Measurements from ENCODE around the gene LRRC2. TPM values are rescaled to one million over a fixed set of nuclear protein-coding genes. Genes with fewer than 3 reads are reported as not detected.

LRRC2 gene
- total RNA-seq, 4 donors from 2014 or later, result 0.62 to 2.0 (median 1.1) TPM; not detected in 1

GRCh38 chr3:46484388-46484787, 81.7 kb downstream of the LRRC2 start:
- no peaks in the 10 kb centered on the region for H3K9me3 ChIP-seq
- no peak overlapping the region for H3K4me3 ChIP-seq
- no peak overlapping the region for H3K27ac ChIP-seq
- TF ChIP-seq POLR2A (IDR thresholded peaks at IDR 0.05) (no peak), EP300 (IDR thresholded peaks at IDR 0.05) (no peak), POLR2AphosphoS5 (IDR thresholded peaks at IDR 0.05) (no peak)
- TF ChIP-seq, protein P1, sequence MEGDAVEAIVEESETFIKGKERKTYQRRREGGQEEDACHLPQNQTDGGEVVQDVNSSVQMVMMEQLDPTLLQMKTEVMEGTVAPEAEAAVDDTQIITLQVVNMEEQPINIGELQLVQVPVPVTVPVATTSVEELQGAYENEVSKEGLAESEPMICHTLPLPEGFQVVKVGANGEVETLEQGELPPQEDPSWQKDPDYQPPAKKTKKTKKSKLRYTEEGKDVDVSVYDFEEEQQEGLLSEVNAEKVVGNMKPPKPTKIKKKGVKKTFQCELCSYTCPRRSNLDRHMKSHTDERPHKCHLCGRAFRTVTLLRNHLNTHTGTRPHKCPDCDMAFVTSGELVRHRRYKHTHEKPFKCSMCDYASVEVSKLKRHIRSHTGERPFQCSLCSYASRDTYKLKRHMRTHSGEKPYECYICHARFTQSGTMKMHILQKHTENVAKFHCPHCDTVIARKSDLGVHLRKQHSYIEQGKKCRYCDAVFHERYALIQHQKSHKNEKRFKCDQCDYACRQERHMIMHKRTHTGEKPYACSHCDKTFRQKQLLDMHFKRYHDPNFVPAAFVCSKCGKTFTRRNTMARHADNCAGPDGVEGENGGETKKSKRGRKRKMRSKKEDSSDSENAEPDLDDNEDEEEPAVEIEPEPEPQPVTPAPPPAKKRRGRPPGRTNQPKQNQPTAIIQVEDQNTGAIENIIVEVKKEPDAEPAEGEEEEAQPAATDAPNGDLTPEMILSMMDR (IDR thresholded peaks at IDR 0.05), result no peak
- peaks cover 45% of the 10 kb centered on the region for H3K27me3 ChIP-seq
- no peaks in the 10 kb centered on the region for H3K36me3 ChIP-seq
- H3K4me1 ChIP-seq, result peaks cover 0 to 7% (median 4%) of the 10 kb centered on the region in 3 donors
- no peak for ATAC-seq
- WGBS, 2 donors (ENCODE audit: low coverage in 1 of 2), result no CpG with 5 or more reads among the region's 1 CpG

DNA sequence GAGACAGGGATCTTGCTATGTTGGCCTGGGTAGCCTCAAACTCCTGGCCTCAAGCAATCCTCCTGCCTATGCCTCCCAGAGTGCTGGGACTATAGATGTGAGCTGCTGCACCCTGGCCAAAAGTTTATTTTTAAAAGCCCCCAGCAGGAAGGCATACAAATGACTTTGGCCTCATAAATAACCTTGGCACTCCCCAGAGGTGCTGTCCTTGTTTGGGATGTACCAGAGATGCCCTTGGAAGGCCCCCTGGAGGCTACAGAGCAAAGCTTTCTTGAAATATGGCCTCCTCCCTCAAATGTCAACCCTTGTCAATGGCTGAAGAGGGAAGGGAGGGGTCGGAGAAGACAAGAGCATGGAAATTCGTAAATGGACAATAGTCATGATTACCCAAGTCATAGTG, 82.3 kb downstream of the LRRC2 start:
- no peak for ATAC-seq
- Histone ChIP-seq H3K4me3 (no peak overlapping the region), H3K36me3 (no peaks in the 10 kb centered on the region), H3K4me1 (peaks cover 0 to 4% (median 3%) of the 10 kb centered on the region in 3 donors), H3K9me3 (no peaks in the 10 kb centered on the region), H3K27ac (no peak overlapping the region), H3K27me3 (peaks cover 50% of the 10 kb centered on the region)
- 50 to 89% methylated on average over 2 of the region's 2 CpGs for WGBS, 2 donors (ENCODE audit: low coverage in 1 of 2)
- TF ChIP-seq POLR2A (IDR thresholded peaks at IDR 0.05) (no peak), POLR2AphosphoS5 (IDR thresholded peaks at IDR 0.05) (no peak), EP300 (IDR thresholded peaks at IDR 0.05) (no peak)
- TF ChIP-seq, protein P1 (IDR thresholded peaks at IDR 0.05), result no peak

- Histone ChIP-seq H3K27ac (no peak overlapping the region), H3K27me3 (peaks cover 50% of the 10 kb centered on the region), H3K9me3 (no peaks in the 10 kb centered on the region), H3K4me1 (no peaks in the 10 kb centered on the region), H3K4me3 (no peak overlapping the region), H3K36me3 (no peaks in the 10 kb centered on the region)
- ATAC-seq, result no peak
- WGBS, 2 donors (ENCODE audit: low coverage in 1 of 2), result 78 to 89% methylated on average over 1 of the region's 1 CpG
- TF ChIP-seq EP300 (IDR thresholded peaks at IDR 0.05) (no peak), POLR2A (IDR thresholded peaks at IDR 0.05) (no peak), POLR2AphosphoS5 (IDR thresholded peaks at IDR 0.05) (no peak)
- TF ChIP-seq, protein P1 (IDR thresholded peaks at IDR 0.05), result no peak
Measured at GRCh38 chr3:46482632-46483350, 83.3 kb downstream of the LRRC2 start.

DNA sequence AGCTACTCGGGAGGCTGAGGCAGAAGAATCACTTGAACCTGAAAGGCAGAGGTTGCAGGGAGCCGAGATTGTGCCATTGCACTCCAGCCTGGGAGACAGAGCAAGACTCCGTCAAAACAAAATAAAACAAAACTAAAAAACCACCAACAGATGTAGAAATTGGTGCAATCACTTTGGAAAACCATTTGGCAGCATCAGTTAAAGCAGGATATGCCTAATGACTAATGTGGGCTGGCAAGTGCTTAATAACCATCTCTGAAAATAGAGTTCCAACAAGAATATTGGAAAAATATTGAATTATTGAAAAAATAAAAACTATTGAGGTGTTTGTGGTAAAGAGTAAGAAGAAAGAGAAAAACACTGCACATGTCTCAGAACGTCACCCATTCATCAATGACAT, 84.5 kb downstream of the LRRC2 start:
- 75 to 81% methylated on average over 1 to 4 of the region's 4 CpGs for WGBS, 2 donors (ENCODE audit: low coverage in 1 of 2)
- TF ChIP-seq EP300 (IDR thresholded peaks at IDR 0.05), result no peak
- TF ChIP-seq, protein P1 (IDR thresholded peaks at IDR 0.05), result no peak
- no peak for TF ChIP-seq POLR2AphosphoS5 (IDR thresholded peaks at IDR 0.05)
- TF ChIP-seq POLR2A (IDR thresholded peaks at IDR 0.05), result no peak
- Histone ChIP-seq H3K4me3 (no peak overlapping the region), H3K9me3 (no peaks in the 10 kb centered on the region), H3K36me3 (no peaks in the 10 kb centered on the region), H3K27ac (no peak overlapping the region), H3K27me3 (peaks cover 46% of the 10 kb centered on the region), H3K4me1 (no peaks in the 10 kb centered on the region)
- ATAC-seq, result no peak
